Measurements from ENCODE around the gene ABCG5.

DNA sequence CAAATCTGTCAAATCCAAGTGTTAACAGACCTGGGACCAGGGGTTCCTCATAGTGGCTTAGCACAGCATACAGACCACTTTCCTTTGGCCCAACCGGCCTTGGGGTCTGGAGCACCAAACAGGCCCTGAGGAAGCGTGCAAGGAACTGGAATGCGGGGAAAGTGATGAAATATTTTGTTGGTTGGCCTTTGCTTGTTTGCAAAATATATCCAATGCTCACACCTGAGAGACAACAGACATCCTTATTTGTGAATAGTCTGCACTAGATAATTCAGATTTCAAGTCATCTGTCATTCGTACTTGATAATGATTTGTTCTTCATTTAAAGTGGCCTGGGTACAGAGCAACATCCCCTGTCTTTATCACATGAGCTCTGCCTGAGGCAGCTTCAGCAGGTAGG is 43.7 kb upstream of the ABCG5 start:
- TF ChIP-seq, protein P1, sequence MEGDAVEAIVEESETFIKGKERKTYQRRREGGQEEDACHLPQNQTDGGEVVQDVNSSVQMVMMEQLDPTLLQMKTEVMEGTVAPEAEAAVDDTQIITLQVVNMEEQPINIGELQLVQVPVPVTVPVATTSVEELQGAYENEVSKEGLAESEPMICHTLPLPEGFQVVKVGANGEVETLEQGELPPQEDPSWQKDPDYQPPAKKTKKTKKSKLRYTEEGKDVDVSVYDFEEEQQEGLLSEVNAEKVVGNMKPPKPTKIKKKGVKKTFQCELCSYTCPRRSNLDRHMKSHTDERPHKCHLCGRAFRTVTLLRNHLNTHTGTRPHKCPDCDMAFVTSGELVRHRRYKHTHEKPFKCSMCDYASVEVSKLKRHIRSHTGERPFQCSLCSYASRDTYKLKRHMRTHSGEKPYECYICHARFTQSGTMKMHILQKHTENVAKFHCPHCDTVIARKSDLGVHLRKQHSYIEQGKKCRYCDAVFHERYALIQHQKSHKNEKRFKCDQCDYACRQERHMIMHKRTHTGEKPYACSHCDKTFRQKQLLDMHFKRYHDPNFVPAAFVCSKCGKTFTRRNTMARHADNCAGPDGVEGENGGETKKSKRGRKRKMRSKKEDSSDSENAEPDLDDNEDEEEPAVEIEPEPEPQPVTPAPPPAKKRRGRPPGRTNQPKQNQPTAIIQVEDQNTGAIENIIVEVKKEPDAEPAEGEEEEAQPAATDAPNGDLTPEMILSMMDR (IDR thresholded peaks at IDR 0.05 in 4 of 5, conservative IDR thresholded peaks at IDR 0.05 in 1 of 5) = no peak
- no peak for TF ChIP-seq POLR2A (IDR thresholded peaks at IDR 0.05)
